ENCODE measurements around the gene AFDN. TPM values are rescaled to one million over a fixed set of nuclear protein-coding genes. Genes with fewer than 3 reads are reported as not detected.

The AFDN gene
- total and polyA plus RNA-seq, 2 of the 8 experiments (the other 6 are each of a cell fraction or from before 2014, with no cell fraction given): 53.4 to 192 TPM

- TF ChIP-seq RAD21 (IDR thresholded peaks at IDR 0.05 in 1 of 2, conservative IDR thresholded peaks at IDR 0.05 in 1 of 2; ENCODE audit: low read depth in 2 of 2, low read length in 2 of 2) (no peak), SP4 (IDR thresholded peaks at IDR 0.05; ENCODE audit: low read length) (no peak), SP1 (IDR thresholded peaks at IDR 0.05; ENCODE audit: low read depth, low read length) (no peak)
Measured at GRCh38 chr6:167804281-167805013, 22.3 kb upstream of the AFDN start (continued).

Measured in H1 (cell line).